Lower leg skin (tissue), 4 donors: Measurements from ENCODE around the gene DCANP1. TPM values are rescaled to one million over a fixed set of nuclear protein-coding genes. Genes with fewer than 3 reads are reported as not detected.
A peak's percentile ranks its signal among the peaks of the same experiment; 100 is the strongest.

Source experiments
- DNase-seq, 2 donors: peaks; one replicate each; pipeline ENCODE4 v3.0.0-alpha.2; 2019; ENCODE audit warnings: low spot score in 2 of 2
- H3K4me3 ChIP-seq: fragments of 200-600 bp; sonication (generic); 2 replicates; pipeline ENCODE4 v1.5.1; 2017; ENCODE audit warnings: mild to moderate bottlenecking, low read depth; ENCODE audit not compliant: poor library complexity, severe bottlenecking
- CTCF ChIP-seq, 3 donors: fragments of 450-650 bp; IDR thresholded peaks; one replicate each; pipeline ENCODE4 v1.5.1; 2016; ENCODE audit warnings: antibody characterized with exemption in 3 of 3, mild to moderate bottlenecking in 3 of 3, moderate library complexity in 2 of 3
- POLR2A ChIP-seq, 2 donors: fragments of 450-650 bp; IDR thresholded peaks; one replicate each; pipeline ENCODE4 v1.6.1; 2016 to 2017; ENCODE audit warnings: antibody characterized with exemption in 2 of 2, mild to moderate bottlenecking in 1 of 2, moderate library complexity in 1 of 2
- WGBS, 2 donors: methylation state at CpG; one replicate each; pipeline ENCODE4 v1.1.5; 2018; 5-methylcytosine and 5-hydroxymethylcytosine counted together
- intact Hi-C: fragments of 100-400 bp; cut with DNase I; formaldehyde crosslinking; loops from one replicate; pipeline ENCODE4 v1.15.0; 2023; ENCODE audit warnings: low total_unique reads
- total RNA-seq, 4 donors: library from RNA; depleted of rRNA; stranded (reverse); fragments of >200 nt; gene quantifications; one replicate each; pipeline ENCODE4 v1.1.0, GENCODE V29; 2016

The DCANP1 gene
- total RNA-seq, 4 donors from 2014 or later, result not detected

- peak in 1 of 2 donors; percentile 42 for DNase-seq
- TF ChIP-seq CTCF (IDR thresholded peaks at IDR 0.05) (no peak), POLR2A (IDR thresholded peaks at IDR 0.05) (no peak)
- 86 to 92% methylated on average over 6 of the region's 6 CpGs for WGBS, 2 donors
- intact Hi-C loops, result no loop called here
- no peak overlapping the region for H3K4me3 ChIP-seq
Observed at GRCh38 chr5:135444881-135445280, 2.3 kb downstream of the DCANP1 start.

GRCh38 chr5:135444360-135444759 lies 2.8 kb downstream of the DCANP1 start:
- DNase-seq, result peak in 1 of 2 donors; percentile 70
- H3K4me3 ChIP-seq, result no peak overlapping the region
- 86 to 88% methylated on average over 13 of the region's 13 CpGs for WGBS, 2 donors
- intact Hi-C loops, result no loop called here
- TF ChIP-seq CTCF (IDR thresholded peaks at IDR 0.05), result no peak
- no peak for TF ChIP-seq POLR2A (IDR thresholded peaks at IDR 0.05)

GRCh38 chr5:135443161-135443960 lies 3.8 kb downstream of the DCANP1 start:
- 71% methylated on average over 6 of the region's 6 CpGs for WGBS, 2 donors
- peak in 1 of 2 donors; percentile 62 for DNase-seq

GRCh38 chr5:135442431-135443160 lies 4.6 kb downstream of the DCANP1 start:
- peak in 1 of 2 donors; percentile 62 for DNase-seq
- intact Hi-C loops, result no loop called here
- TF ChIP-seq CTCF (IDR thresholded peaks at IDR 0.05) (no peak), POLR2A (IDR thresholded peaks at IDR 0.05) (no peak)
- no peak overlapping the region for H3K4me3 ChIP-seq
- 79 to 94% methylated on average over 7 to 8 of the region's 8 CpGs for WGBS, 2 donors

More at GRCh38 chr5:135443161-135443960, 3.8 kb downstream of the DCANP1 start:
- intact Hi-C loops, result no loop called here
- no peak for TF ChIP-seq POLR2A (IDR thresholded peaks at IDR 0.05)
- TF ChIP-seq CTCF (IDR thresholded peaks at IDR 0.05), result no peak
- H3K4me3 ChIP-seq, result no peak overlapping the region

- H3K4me3 ChIP-seq, result no peak overlapping the region
- DNase-seq, result peak in 1 of 2 donors; percentile 37
- intact Hi-C loops, result no loop called here
- TF ChIP-seq CTCF (IDR thresholded peaks at IDR 0.05), result no peak
- no peak for TF ChIP-seq POLR2A (IDR thresholded peaks at IDR 0.05)
- WGBS, 2 donors, result 74 to 84% methylated on average over 4 of the region's 4 CpGs
Observed at GRCh38 chr5:135441919-135442318, 5.2 kb downstream of the DCANP1 start.
